Activated naive CD4-positive, alpha-beta T cell treated with anti-CD3 and anti-CD28 coated beads, Interleukin-2, amount 50 U/mL, for 72 hours (primary cell): Measurements from ENCODE around the gene PRRC2B. TPM values are rescaled to one million over a fixed set of nuclear protein-coding genes. Genes with fewer than 3 reads are reported as not detected.
"Not testable (repeated sequence)": the region's sequence is repeated elsewhere in the genome, so short reads cannot be mapped to it uniquely, and the experiment has no call there.

Source experiments
- ATAC-seq, 2 donors: fragments of 150-1000 bp; cut with Tn5 transposase; 2 replicates each; pipeline ENCODE4 v1.10.0; 2021; ENCODE audit warnings: mild to moderate bottlenecking in 2 of 2, moderate library complexity in 2 of 2
- DNase-seq, 2 donors: peaks; one replicate each; pipeline ENCODE4 v3.0.0; 2021 to 2022; ENCODE audit warnings: low spot score in 2 of 2
- H3K27ac Mint-ChIP-seq, 2 donors: one replicate each; pipeline ENCODE4 v1.8.0; 2022; ENCODE audit warnings: mild to moderate bottlenecking in 2 of 2, mixed read lengths in 2 of 2
- H3K36me3 Mint-ChIP-seq, 2 donors: one replicate each; pipeline ENCODE4 v1.8.0; 2022; ENCODE audit warnings: mixed read lengths in 2 of 2
- H3K9me3 Mint-ChIP-seq, 2 donors: one replicate each; pipeline ENCODE4 v1.8.0; 2022; ENCODE audit warnings: mixed read lengths in 2 of 2
- total RNA-seq, 2 donors: library from RNA; stranded (reverse); gene quantifications; one replicate each; pipeline ENCODE4 v1.2.3, GENCODE V29; 2022

The PRRC2B gene
- total RNA-seq, 2 donors from 2014 or later = 138 to 160 TPM

- no peak overlapping the region for H3K27ac Mint-ChIP-seq
- H3K9me3 Mint-ChIP-seq = no peaks in the 10 kb centered on the region
- no peak for DNase-seq
- H3K36me3 Mint-ChIP-seq = peaks cover 0 to 2% of the 10 kb centered on the region in 2 donors
- no peak for ATAC-seq
Measured at GRCh38 chr9:131534721-131535237, 140.9 kb downstream of the PRRC2B start.

GRCh38 chr9:131537946-131538345 is 144.1 kb downstream of the PRRC2B start:
- peaks cover 4 to 5% of the 10 kb centered on the region in 2 donors for H3K9me3 Mint-ChIP-seq
- peaks cover 0 to 7% of the 10 kb centered on the region in 2 donors for H3K36me3 Mint-ChIP-seq
- DNase-seq (no peak), ATAC-seq (no peak)
- H3K27ac Mint-ChIP-seq = no peak overlapping the region

GRCh38 chr9:131539223-131539923 is 145.5 kb downstream of the PRRC2B start:
- peaks cover 7 to 21% of the 10 kb centered on the region in 2 donors for H3K36me3 Mint-ChIP-seq
- H3K9me3 Mint-ChIP-seq = peaks cover 11 to 14% of the 10 kb centered on the region in 2 donors
- ATAC-seq (peak in 1 of 2 donors; percentile 44), DNase-seq (no peak)
- H3K27ac Mint-ChIP-seq = no peak overlapping the region

- DNase-seq = no peak
- ATAC-seq = no peak
- Mint-ChIP-seq H3K9me3 (peaks cover 11 to 17% of the 10 kb centered on the region in 2 donors), H3K36me3 (peaks cover 19 to 35% of the 10 kb centered on the region in 2 donors), H3K27ac (no peak overlapping the region)
Measured at GRCh38 chr9:131543141-131543540, 149.3 kb downstream of the PRRC2B start.

DNA sequence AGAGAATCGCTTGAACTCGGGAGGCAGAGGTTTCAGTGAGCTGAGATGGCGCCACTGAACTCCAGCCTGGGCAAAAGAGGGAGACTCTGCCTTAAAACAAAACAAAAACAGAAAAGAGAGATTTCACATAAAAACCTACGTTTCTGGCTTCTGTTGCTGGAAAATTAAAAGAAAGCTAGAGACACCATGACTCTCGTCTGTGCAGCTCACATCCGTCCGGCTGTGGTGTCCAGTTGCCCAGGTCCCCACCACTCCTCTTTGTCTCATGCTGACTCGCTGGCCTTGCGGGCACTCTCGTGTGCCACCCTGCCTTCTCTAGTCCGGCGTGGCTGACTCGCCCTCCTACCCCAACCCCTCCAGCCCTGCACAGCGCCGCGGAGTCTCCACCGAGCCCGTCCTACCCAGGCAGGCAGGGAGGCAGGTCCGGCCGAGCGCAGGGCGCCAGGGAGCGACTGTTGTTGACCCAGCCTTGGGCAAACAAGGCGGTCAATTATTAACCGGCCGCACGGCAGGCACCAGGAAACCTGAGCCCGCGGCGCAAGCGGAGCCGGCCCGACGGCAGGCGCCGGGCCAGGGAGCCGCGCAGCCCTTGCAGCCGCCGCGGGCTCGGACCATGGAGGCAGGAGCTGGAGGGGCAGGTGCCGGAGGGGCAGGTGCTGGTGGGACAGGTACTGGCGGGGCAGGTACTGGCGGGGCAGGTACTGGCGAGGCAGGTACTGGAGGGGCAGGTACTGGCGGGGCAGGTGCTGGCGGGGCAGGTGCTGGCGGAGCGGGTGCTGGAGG is 151.3 kb downstream of the PRRC2B start, which contains the start of gene PRRT1B:
TSS of gene PRRT1B (plus strand) at position 521 of the 783 bp plus-strand sequence. CDS start at position 614, 93 bp downstream.
- peaks cover 11 to 17% of the 10 kb centered on the region in 2 donors for H3K9me3 Mint-ChIP-seq
- H3K36me3 Mint-ChIP-seq = peaks cover 31 to 49% of the 10 kb centered on the region in 2 donors
- no peak within 1 kb of the TSS for H3K27ac Mint-ChIP-seq
- DNase-seq (no peak), ATAC-seq (no peak)

GRCh38 chr9:131545786-131546335 is 152.0 kb downstream of the PRRC2B start:
- peaks cover 31 to 49% of the 10 kb centered on the region in 2 donors for H3K36me3 Mint-ChIP-seq
- H3K27ac Mint-ChIP-seq = no peak overlapping the region
- H3K9me3 Mint-ChIP-seq = peaks cover 11 to 17% of the 10 kb centered on the region in 2 donors
- ATAC-seq = no peak
- no peak for DNase-seq

- DNase-seq (no peak), ATAC-seq (peak; percentile 22 to 63)
- Mint-ChIP-seq H3K36me3 (peaks cover 31 to 49% of the 10 kb centered on the region in 2 donors), H3K9me3 (peaks cover 11 to 17% of the 10 kb centered on the region in 2 donors), H3K27ac (no peak overlapping the region)
Measured at GRCh38 chr9:131546336-131547084, 152.6 kb downstream of the PRRC2B start.

GRCh38 chr9:131549186-131549585 is 155.3 kb downstream of the PRRC2B start:
- peaks cover 26 to 29% of the 10 kb centered on the region in 2 donors for H3K36me3 Mint-ChIP-seq
- H3K27ac Mint-ChIP-seq, ATAC-seq, DNase-seq, H3K9me3 Mint-ChIP-seq: not testable (repeated sequence)

Other genes starting within 250 kb of the PRRC2B start
- gene FAM78A, start 117.6 kb upstream of the PRRC2B start, total RNA-seq = 10 to 100 TPM; 23.0 to 45.7 TPM
- gene PLPP7, start 104.4 kb upstream of the PRRC2B start, total RNA-seq = under 1 TPM; 0.14 to 0.37 TPM
- 10 to 100 TPM; 49.6 to 73.4 TPM for gene POMT1, start 108.8 kb downstream of the PRRC2B start, total RNA-seq
- 10 to 100 TPM; 21.4 to 33.7 TPM for gene UCK1, start 137.2 kb downstream of the PRRC2B start, total RNA-seq
- not detected for gene PRRT1B, start 151.4 kb downstream of the PRRC2B start, total RNA-seq